NCI-H69 (cell line): Measurements from ENCODE around the gene SFPQ.
"Not testable (repeated sequence)": the region's sequence is repeated elsewhere in the genome, so short reads cannot be mapped to it uniquely, and the experiment has no call there.

Experiments
- DNase-seq: peaks from one replicate; lab custom pipeline; 2025; lab: John Stamatoyannopoulos, UW

SFPQ gene

DNA sequence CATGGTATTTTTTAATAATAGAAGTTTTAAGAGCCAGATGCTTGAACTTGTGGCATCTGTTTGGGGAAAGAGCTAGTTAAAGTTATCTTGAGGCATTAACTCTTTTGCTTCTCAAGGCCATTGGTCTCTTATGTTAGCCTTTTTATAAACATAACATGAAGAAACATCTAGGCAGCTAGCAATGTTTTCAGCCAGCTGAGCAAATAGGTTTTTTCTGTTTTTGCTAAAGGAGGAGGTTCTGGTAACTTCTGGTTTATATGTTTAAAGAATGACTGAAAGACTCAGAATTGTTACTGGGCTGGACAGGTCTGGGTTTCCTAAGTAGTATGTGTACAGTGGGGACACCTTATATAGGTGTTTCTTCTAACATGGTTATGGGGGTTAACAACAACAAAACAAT lies 50.7 kb downstream of the SFPQ start:
- not testable (repeated sequence) for DNase-seq

DNA sequence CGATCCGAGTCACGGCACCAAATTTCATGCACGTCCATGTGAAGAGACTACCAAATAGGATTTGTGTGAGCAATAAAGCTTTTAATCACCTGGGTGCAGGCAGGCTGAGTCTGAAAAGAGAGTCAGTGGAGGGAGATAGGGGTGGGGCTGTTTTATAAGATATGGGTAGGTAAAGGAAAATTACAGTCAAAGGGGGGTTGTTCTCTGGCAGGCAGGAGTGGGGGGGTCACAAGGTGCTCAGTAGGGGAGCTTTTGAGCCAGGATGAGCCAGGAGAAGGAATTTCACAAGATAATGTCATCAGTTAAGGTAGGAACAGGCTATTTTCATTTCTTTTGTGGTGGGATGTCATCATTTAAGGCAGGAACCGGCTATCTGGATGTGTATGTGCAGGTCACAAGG lies 55.4 kb downstream of the SFPQ start:
- not testable (repeated sequence) for DNase-seq

DNA sequence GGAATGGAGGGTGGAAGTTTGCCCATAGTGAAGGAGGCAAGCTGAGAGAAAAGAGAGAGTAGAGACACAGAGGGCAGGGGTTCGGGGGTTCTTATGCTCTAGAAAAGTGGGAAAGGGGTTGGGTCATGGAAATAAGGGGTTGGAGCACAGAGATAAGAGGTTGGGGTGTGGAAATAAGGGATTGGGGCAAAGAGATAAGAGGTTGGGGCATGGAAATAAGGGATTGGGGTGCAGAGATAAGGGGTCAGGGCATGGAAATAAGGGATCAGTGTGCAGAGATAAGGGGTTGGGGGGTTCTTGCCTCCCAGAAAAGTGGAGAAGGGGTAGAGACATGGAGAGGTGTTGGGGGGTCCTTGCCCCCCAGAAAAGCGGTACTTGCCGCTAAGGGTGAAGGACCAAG lies 56.2 kb downstream of the SFPQ start:
- DNase-seq, result no peak
